H1 (cell line): ENCODE measurements around the gene DACH2.

Experiments
- CREB1 ChIP-seq: IDR thresholded peaks from 2 replicates; pipeline ENCODE4 v1.6.1; 2012; ENCODE audit warnings: inconsistent platforms
- SIRT6 ChIP-seq: IDR thresholded peaks from one replicate; pipeline ENCODE4 v1.7.1; 2012; ENCODE audit warnings: low read length, inconsistent platforms

GRCh38 chrX:86329174-86329573 lies 180.9 kb downstream of the DACH2 start:
- TF ChIP-seq CREB1: no peak
- TF ChIP-seq SIRT6: no peak
